Right lobe of liver (tissue), 4 donors: Measurements from ENCODE around the gene VASN.

Experiments
- POLR2A ChIP-seq: fragments of 450-650 bp; IDR thresholded peaks from one replicate; pipeline ENCODE4 v1.6.1; 2017; ENCODE audit warnings: antibody characterized with exemption, mild to moderate bottlenecking
- TF ChIP-seq, protein P1 (sequence below), 4 donors: fragments of 200-600 bp in 3 of 4; fragments of 450-650 bp in 1 of 4; IDR thresholded peaks; one replicate each; pipeline versions ENCODE4 v1.5.1 to v1.8.0; 2016 to 2022; ENCODE audit warnings: antibody characterized with exemption in 4 of 4, mild to moderate bottlenecking in 2 of 4
- donor health status: DM: no; HTN: no; CAD: no.
- donor health status: DM: no; HTN: no; CAD: no.
- donor health status: DM: no; HTN: yes; CAD: no.

DNA sequence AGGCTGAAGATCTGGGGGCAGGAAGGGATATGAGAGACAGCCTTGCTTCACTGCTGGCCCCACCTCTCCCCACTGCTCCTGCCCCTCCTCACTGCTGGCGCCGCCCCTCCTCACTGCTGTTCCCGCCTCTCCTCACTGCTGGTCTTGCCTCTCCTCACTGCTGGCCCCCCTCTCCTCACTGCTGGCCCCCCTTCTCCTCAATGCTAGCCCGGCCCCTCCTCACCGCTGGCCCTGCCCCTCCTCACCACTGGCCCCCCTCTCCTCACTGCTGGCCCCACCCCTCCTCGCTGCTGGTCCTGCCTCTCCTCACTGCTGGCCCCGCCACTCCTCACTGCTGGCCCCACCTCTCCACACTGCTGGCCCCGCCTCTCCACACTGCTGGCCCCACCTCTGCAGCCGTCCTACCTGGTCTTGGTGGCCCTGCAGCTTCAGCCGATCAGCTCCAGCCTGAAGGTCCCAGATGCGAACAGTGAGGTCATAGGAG, 11.1 kb upstream of the VASN start:
- no peak for TF ChIP-seq POLR2A
- TF ChIP-seq, protein P1, sequence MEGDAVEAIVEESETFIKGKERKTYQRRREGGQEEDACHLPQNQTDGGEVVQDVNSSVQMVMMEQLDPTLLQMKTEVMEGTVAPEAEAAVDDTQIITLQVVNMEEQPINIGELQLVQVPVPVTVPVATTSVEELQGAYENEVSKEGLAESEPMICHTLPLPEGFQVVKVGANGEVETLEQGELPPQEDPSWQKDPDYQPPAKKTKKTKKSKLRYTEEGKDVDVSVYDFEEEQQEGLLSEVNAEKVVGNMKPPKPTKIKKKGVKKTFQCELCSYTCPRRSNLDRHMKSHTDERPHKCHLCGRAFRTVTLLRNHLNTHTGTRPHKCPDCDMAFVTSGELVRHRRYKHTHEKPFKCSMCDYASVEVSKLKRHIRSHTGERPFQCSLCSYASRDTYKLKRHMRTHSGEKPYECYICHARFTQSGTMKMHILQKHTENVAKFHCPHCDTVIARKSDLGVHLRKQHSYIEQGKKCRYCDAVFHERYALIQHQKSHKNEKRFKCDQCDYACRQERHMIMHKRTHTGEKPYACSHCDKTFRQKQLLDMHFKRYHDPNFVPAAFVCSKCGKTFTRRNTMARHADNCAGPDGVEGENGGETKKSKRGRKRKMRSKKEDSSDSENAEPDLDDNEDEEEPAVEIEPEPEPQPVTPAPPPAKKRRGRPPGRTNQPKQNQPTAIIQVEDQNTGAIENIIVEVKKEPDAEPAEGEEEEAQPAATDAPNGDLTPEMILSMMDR (IDR thresholded peaks at IDR 0.05): no peak
